Osteocyte (in vitro differentiated cells): Measurements from ENCODE around the gene CNTN6. TPM values are rescaled to one million over a fixed set of nuclear protein-coding genes. Genes with fewer than 3 reads are reported as not detected.
A peak's percentile ranks its signal among the peaks of the same experiment; 100 is the strongest.

Experiments used
- DNase-seq: peaks from one replicate; pipeline ENCODE4 v3.0.0; 2021; ENCODE audit warnings: mixed read lengths; ENCODE audit not compliant: unreplicated experiment; ENCODE audit errors: extremely low spot score
- H3K27ac Mint-ChIP-seq: one replicate; pipeline ENCODE4 v1.8.0; 2021; ENCODE audit warnings: mild to moderate bottlenecking, mixed read lengths; ENCODE audit not compliant: unreplicated experiment
- H3K27me3 Mint-ChIP-seq: one replicate; pipeline ENCODE4 v1.8.0; 2021; ENCODE audit warnings: mixed read lengths; ENCODE audit not compliant: unreplicated experiment
- H3K36me3 Mint-ChIP-seq: one replicate; pipeline ENCODE4 v1.8.0; 2021; ENCODE audit warnings: mixed read lengths; ENCODE audit not compliant: unreplicated experiment
- H3K4me1 Mint-ChIP-seq: one replicate; pipeline ENCODE4 v1.8.0; 2021; ENCODE audit warnings: mixed read lengths; ENCODE audit not compliant: unreplicated experiment
- H3K4me3 Mint-ChIP-seq: one replicate; pipeline ENCODE4 v1.8.0; 2021; ENCODE audit warnings: mild to moderate bottlenecking, moderate library complexity, mixed read lengths; ENCODE audit not compliant: unreplicated experiment
- H3K9me3 Mint-ChIP-seq: one replicate; pipeline ENCODE4 v1.8.0; 2021; ENCODE audit warnings: mixed read lengths; ENCODE audit not compliant: unreplicated experiment
- CTCF ChIP-seq: fragments of 200-600 bp; sonication (generic); IDR thresholded peaks from 2 replicates; pipeline ENCODE4 v1.5.0; 2021; ENCODE audit warnings: antibody characterized with exemption, mild to moderate bottlenecking, moderate library complexity
- total RNA-seq: library from RNA; stranded (reverse); gene quantifications from 2 replicates; pipeline ENCODE4 v1.2.1, GENCODE V29; 2021

Gene CNTN6
- total RNA-seq, 1 donor from 2014 or later, result 27.5 TPM

DNA sequence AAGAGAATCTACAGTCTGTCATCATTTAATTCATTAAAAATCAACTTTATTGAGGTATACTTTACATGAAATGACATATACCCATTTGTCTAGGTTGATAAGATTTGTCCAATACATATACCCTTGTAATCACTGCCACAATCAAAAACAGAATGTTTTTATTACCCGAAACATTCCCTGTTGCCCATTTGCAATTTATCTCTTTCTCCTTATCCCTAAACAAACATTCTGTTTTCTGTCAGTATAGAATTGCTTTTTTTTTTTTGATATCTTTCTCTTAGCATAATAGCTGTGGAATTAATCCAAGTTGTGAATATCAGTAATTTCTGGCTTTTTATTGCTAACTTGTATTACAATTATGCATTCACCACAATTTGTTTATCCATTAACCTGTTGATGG, 4.3 kb upstream of the CNTN6 start:
- Mint-ChIP-seq H3K9me3 (no peaks in the 10 kb centered on the region), H3K4me1 (peaks cover 64% of the 10 kb centered on the region), H3K4me3 (no peak overlapping the region)

GRCh38 chr3:1091286-1091685, 1.5 kb upstream of the CNTN6 start:
- peak overlapping the region; percentile 50 for H3K27ac Mint-ChIP-seq
- no peak for DNase-seq
- no peaks in the 10 kb centered on the region for H3K27me3 Mint-ChIP-seq
- H3K4me1 Mint-ChIP-seq, result peaks cover 65% of the 10 kb centered on the region
- H3K36me3 Mint-ChIP-seq, result peaks cover 7% of the 10 kb centered on the region
- no peak for TF ChIP-seq CTCF
- no peak overlapping the region for H3K4me3 Mint-ChIP-seq
- H3K9me3 Mint-ChIP-seq, result peaks cover 7% of the 10 kb centered on the region

More for the DNA sequence above, 4.3 kb upstream of the CNTN6 start:
- no peak for DNase-seq
- H3K27me3 Mint-ChIP-seq, result no peaks in the 10 kb centered on the region
- peak overlapping the region; percentile 95 for H3K27ac Mint-ChIP-seq
- TF ChIP-seq CTCF, result no peak
- no peaks in the 10 kb centered on the region for H3K36me3 Mint-ChIP-seq

DNA sequence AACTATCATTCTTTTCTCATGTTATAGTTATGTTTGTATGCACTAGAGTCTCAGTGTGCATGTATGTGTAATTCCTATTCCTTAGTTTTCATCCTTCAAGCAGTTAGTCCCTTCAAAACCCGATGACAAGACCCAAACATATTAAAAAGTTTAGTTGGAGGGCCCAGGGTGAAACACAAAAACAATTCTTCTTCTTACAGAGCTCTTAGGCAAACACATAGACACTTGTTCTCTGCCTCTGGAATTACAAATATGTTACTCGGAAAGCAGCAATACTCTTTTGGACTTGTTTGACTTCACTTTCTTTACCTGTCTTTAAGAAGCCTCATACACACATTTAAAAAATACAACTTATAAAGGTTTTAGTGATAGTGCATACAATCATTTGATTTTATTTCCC, 763 bp upstream of the CNTN6 start:
- H3K4me3 Mint-ChIP-seq, result peak overlapping the region; percentile 82
- no peak for DNase-seq
- H3K9me3 Mint-ChIP-seq, result peaks cover 12% of the 10 kb centered on the region
- peaks cover 57% of the 10 kb centered on the region for H3K4me1 Mint-ChIP-seq
- H3K27me3 Mint-ChIP-seq, result no peaks in the 10 kb centered on the region
- H3K36me3 Mint-ChIP-seq, result peaks cover 10% of the 10 kb centered on the region
- no peak for TF ChIP-seq CTCF
- H3K27ac Mint-ChIP-seq, result peak overlapping the region; percentile 78

- Mint-ChIP-seq H3K36me3 (peaks cover 10% of the 10 kb centered on the region), H3K27ac (peak overlapping the region; percentile 78), H3K4me1 (peaks cover 47% of the 10 kb centered on the region), H3K27me3 (no peaks in the 10 kb centered on the region), H3K4me3 (peak overlapping the region; percentile 82), H3K9me3 (peaks cover 12% of the 10 kb centered on the region)
- DNase-seq, result no peak
- no peak for TF ChIP-seq CTCF
Observed at GRCh38 chr3:1093217-1093616, 393 bp downstream of the CNTN6 start.

GRCh38 chr3:1103525-1103924, 10.7 kb downstream of the CNTN6 start:
- no peak overlapping the region for H3K4me3 Mint-ChIP-seq
- no peak for DNase-seq
- peak; percentile 49 for TF ChIP-seq CTCF
- peaks cover 10% of the 10 kb centered on the region for H3K9me3 Mint-ChIP-seq
- peaks cover 6% of the 10 kb centered on the region for H3K36me3 Mint-ChIP-seq
- peaks cover 2% of the 10 kb centered on the region for H3K4me1 Mint-ChIP-seq
- H3K27me3 Mint-ChIP-seq, result no peaks in the 10 kb centered on the region
- H3K27ac Mint-ChIP-seq, result no peak overlapping the region
